AG08396 (cell line): Measurements from ENCODE around the gene UBE3D.
"Not testable (repeated sequence)": the region's sequence is repeated elsewhere in the genome, so short reads cannot be mapped to it uniquely, and the experiment has no call there.

Experiments
- DNase-seq: peaks from one replicate; pipeline ENCODE4 v3.0.0; 2012; ENCODE audit warnings: low spot score, mixed read lengths

Gene UBE3D

GRCh38 chr6:82870582-82871172 is 195.0 kb downstream of the UBE3D start:
- DNase-seq: no peak

- no peak for DNase-seq
Measured at GRCh38 chr6:82869493-82869892, 196.1 kb downstream of the UBE3D start.

- no peak for DNase-seq
Measured at GRCh38 chr6:82867946-82868345, 197.7 kb downstream of the UBE3D start.

- DNase-seq: no peak
Measured at GRCh38 chr6:82866446-82866845, 199.2 kb downstream of the UBE3D start.

DNA sequence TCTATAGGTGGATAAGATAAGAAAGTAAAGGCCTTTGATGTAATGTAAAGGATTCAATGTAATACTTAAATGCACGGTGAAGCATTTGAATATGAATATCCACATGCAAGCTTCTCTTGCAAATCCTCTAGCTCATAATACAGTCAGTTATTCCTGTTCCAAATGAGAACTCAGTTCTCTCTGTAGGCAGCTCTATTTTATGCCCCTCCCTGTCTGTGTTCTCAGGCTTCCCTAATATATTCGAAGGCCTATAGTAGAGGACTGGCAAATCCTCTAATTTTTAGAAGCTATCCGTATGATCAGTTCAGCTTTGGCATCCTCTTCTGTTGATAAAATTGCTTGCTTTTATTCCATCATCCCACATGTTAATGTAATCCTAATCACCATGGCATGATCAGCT is 200.2 kb downstream of the UBE3D start:
- DNase-seq: no peak

DNA sequence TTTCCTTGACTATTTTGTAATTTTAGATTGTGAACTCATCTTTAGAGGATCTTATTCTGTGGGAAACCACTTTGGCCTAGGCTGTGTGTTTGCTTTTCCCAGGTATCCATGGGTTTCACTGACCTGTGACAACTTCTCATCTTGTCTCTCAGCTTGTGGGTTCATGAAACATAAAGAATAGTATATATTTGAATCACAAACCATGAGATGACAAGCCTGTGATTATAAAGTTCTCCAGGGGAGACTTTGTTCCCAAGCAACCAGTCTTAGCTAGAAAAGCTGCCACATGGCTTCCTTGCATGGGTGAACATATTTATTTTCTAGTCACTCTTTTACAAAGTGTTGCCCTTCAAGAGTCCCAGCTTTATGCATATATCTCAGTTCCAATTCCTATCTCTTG is 201.9 kb downstream of the UBE3D start:
- no peak for DNase-seq

DNA sequence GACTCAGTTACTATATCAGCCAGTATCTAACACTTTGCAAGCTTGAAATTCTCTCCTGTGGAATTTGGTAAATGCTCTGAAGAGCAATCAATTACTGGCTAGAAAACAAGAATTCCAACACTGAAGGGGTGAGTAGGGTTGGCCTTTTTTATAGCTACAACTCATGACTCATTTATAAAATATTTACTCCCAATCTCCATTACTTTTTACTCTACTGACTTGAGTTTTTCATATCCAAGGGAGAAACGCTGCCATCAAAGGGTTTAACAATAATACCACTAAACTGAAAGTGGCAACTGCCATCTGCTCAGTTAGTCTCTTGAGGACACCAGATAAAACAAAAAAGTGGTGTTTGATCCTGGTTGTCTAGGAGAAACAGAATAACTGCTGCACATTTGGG is 203.1 kb downstream of the UBE3D start:
- DNase-seq: no peak

- no peak for DNase-seq
Measured at GRCh38 chr6:82861121-82861520, 204.5 kb downstream of the UBE3D start.

DNA sequence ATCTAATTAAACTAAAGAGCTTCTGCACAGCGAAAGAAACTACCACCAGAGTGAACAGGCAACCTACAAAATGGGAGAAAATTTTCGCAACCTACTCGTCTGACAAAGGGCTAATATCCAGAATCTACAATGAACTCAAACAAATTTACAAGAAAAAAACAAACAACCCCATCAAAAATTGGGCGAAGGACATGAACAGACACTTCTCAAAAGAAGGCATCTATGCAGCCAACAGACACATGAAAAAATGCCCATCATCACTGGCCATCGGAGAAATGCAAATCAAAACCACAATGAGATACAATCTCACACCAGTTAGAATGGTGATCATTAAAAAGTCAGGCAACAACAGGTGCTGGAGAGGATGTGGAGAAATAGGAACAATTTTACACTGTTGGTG is 209.6 kb downstream of the UBE3D start:
- DNase-seq: not testable (repeated sequence)

GRCh38 chr6:82852904-82853303 is 212.7 kb downstream of the UBE3D start:
- not testable (repeated sequence) for DNase-seq

GRCh38 chr6:82843291-82843885 is 222.3 kb downstream of the UBE3D start:
- no peak for DNase-seq

GRCh38 chr6:82842721-82843120 is 222.9 kb downstream of the UBE3D start:
- DNase-seq: peak; percentile 16
